GM12891 (cell line): ENCODE measurements around the gene FLT3.

Source experiments
- POLR2A ChIP-seq: IDR thresholded peaks from 2 replicates; pipeline ENCODE4 v1.6.1; 2011; ENCODE audit warnings: low read depth, low read length, control low read depth
- TAF1 ChIP-seq: IDR thresholded peaks from 2 replicates; pipeline ENCODE4 v1.6.1; 2011; ENCODE audit warnings: low read depth, low read length, control low read depth

DNA sequence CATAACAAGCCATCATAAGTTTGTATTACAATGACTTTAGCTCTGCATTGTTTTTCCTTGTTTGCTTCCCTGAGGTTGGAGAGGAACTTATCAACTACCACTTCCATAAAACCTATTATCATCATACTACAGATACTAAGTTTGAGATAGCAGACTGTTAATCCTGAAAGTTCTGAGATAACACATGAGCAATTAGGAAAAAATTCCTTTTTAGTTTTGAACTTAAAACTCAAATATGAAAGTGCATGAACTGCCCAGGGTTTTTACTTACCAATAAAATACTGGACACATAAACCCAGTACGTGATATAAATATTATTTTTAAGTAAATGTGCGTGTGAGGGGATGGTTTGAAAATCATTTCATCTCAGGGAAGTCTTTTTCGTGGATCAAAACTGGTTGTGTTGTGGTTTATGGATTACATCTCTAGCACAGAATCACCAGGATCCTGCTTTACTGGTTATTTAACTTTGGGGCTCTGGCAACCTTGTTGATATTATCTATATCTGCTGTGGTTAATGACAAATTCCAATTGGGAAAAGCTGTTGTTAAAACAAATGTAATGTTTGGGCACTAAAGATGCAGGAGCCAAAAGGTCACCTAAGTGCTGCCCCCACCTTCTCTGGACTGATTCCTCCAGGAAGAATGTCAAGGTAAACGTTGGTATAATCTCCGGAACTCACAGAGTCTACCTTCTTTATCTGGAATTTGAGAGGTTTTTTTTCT is 143.6 kb downstream of the FLT3 start:
- TF ChIP-seq POLR2A (no peak), TAF1 (no peak)
